Measurements from ENCODE around the gene MUC13. TPM values are rescaled to one million over a fixed set of nuclear protein-coding genes. Genes with fewer than 3 reads are reported as not detected.

The MUC13 gene
- total RNA-seq, 1 donor from 2014 or later = not detected

GRCh38 chr3:124878561-124879336, 55.8 kb downstream of the MUC13 start:
- no peak overlapping the region for H3K4me3 ChIP-seq (ENCODE audit: low read length in 3 of 3)
- H3K9me3 ChIP-seq (ENCODE audit: control insufficient read depth in 3 of 3, low read length in 3 of 3) = no peaks in the 10 kb centered on the region
- peak overlapping the region; percentile 42 for H3K27ac ChIP-seq (ENCODE audit: low read depth, low read length)
- no peaks in the 10 kb centered on the region for H3K27me3 ChIP-seq (ENCODE audit: control insufficient read depth in 3 of 3, insufficient read depth in 3 of 3, low read length in 3 of 3)
- no peak overlapping the region for H3K9ac ChIP-seq (ENCODE audit: low read depth in 1 of 3, low read length in 3 of 3)
- H3K36me3 ChIP-seq (ENCODE audit: control insufficient read depth in 3 of 3, insufficient read depth in 3 of 3, low read length in 3 of 3) = no peaks in the 10 kb centered on the region
- peaks cover 21 to 35% (median 25%) of the 10 kb centered on the region in 3 donors for H3K4me1 ChIP-seq (ENCODE audit: control insufficient read depth in 3 of 3, insufficient read depth in 3 of 3, low read length in 3 of 3)

- Histone ChIP-seq H3K27me3 (ENCODE audit: control insufficient read depth in 3 of 3, insufficient read depth in 3 of 3, low read length in 3 of 3) (no peaks in the 10 kb centered on the region), H3K4me1 (ENCODE audit: control insufficient read depth in 3 of 3, insufficient read depth in 3 of 3, low read length in 3 of 3) (peaks cover 21 to 29% (median 25%) of the 10 kb centered on the region in 3 donors), H3K9ac (ENCODE audit: low read depth in 1 of 3, low read length in 3 of 3) (no peak overlapping the region)
These were observed 56.9 kb downstream of the MUC13 start for GRCh38 chr3:124877674-124878073.

GRCh38 chr3:124876401-124876878, 58.1 kb downstream of the MUC13 start:
- H3K9me3 ChIP-seq (ENCODE audit: control insufficient read depth in 3 of 3, low read length in 3 of 3) = no peaks in the 10 kb centered on the region
- H3K27me3 ChIP-seq (ENCODE audit: control insufficient read depth in 3 of 3, insufficient read depth in 3 of 3, low read length in 3 of 3) = no peaks in the 10 kb centered on the region
- peak overlapping the region in 1 of 3 donors; percentile 9 for H3K4me3 ChIP-seq (ENCODE audit: low read length in 3 of 3)
- H3K36me3 ChIP-seq (ENCODE audit: control insufficient read depth in 3 of 3, insufficient read depth in 3 of 3, low read length in 3 of 3) = peaks cover 0 to 10% (median 7%) of the 10 kb centered on the region in 3 donors
- H3K27ac ChIP-seq (ENCODE audit: low read depth, low read length) = no peak overlapping the region
- peaks cover 17 to 29% (median 25%) of the 10 kb centered on the region in 3 donors for H3K4me1 ChIP-seq (ENCODE audit: control insufficient read depth in 3 of 3, insufficient read depth in 3 of 3, low read length in 3 of 3)
- peak overlapping the region in 1 of 3 donors; percentile 43 for H3K9ac ChIP-seq (ENCODE audit: low read depth in 1 of 3, low read length in 3 of 3)

More at GRCh38 chr3:124877674-124878073, 56.9 kb downstream of the MUC13 start:
- H3K36me3 ChIP-seq (ENCODE audit: control insufficient read depth in 3 of 3, insufficient read depth in 3 of 3, low read length in 3 of 3) = peaks cover 0 to 2% (median 0%) of the 10 kb centered on the region in 3 donors
- no peaks in the 10 kb centered on the region for H3K9me3 ChIP-seq (ENCODE audit: control insufficient read depth in 3 of 3, low read length in 3 of 3)
- no peak overlapping the region for H3K4me3 ChIP-seq (ENCODE audit: low read length in 3 of 3)
- no peak overlapping the region for H3K27ac ChIP-seq (ENCODE audit: low read depth, low read length)

GRCh38 chr3:124873226-124873625, 61.3 kb downstream of the MUC13 start:
- Histone ChIP-seq H3K4me3 (ENCODE audit: low read length in 3 of 3) (no peak overlapping the region), H3K27me3 (ENCODE audit: control insufficient read depth in 3 of 3, insufficient read depth in 3 of 3, low read length in 3 of 3) (no peaks in the 10 kb centered on the region), H3K36me3 (ENCODE audit: control insufficient read depth in 3 of 3, insufficient read depth in 3 of 3, low read length in 3 of 3) (peaks cover 4 to 11% (median 10%) of the 10 kb centered on the region in 3 donors), H3K9ac (ENCODE audit: low read depth in 1 of 3, low read length in 3 of 3) (no peak overlapping the region), H3K9me3 (ENCODE audit: control insufficient read depth in 3 of 3, low read length in 3 of 3) (no peaks in the 10 kb centered on the region), H3K4me1 (ENCODE audit: control insufficient read depth in 3 of 3, insufficient read depth in 3 of 3, low read length in 3 of 3) (peaks cover 6 to 17% (median 12%) of the 10 kb centered on the region in 3 donors), H3K27ac (ENCODE audit: low read depth, low read length) (no peak overlapping the region)

GRCh38 chr3:124867511-124867910, 67.0 kb downstream of the MUC13 start:
- Histone ChIP-seq H3K27ac (ENCODE audit: low read depth, low read length) (no peak overlapping the region), H3K9me3 (ENCODE audit: control insufficient read depth in 3 of 3, low read length in 3 of 3) (no peaks in the 10 kb centered on the region), H3K36me3 (ENCODE audit: control insufficient read depth in 3 of 3, insufficient read depth in 3 of 3, low read length in 3 of 3) (peaks cover 4 to 14% (median 7%) of the 10 kb centered on the region in 3 donors), H3K27me3 (ENCODE audit: control insufficient read depth in 3 of 3, insufficient read depth in 3 of 3, low read length in 3 of 3) (no peaks in the 10 kb centered on the region), H3K4me3 (ENCODE audit: low read length in 3 of 3) (no peak overlapping the region), H3K4me1 (ENCODE audit: control insufficient read depth in 3 of 3, insufficient read depth in 3 of 3, low read length in 3 of 3) (peaks cover 0 to 3% (median 0%) of the 10 kb centered on the region in 3 donors), H3K9ac (ENCODE audit: low read depth in 1 of 3, low read length in 3 of 3) (no peak overlapping the region)

GRCh38 chr3:124862006-124862405, 72.5 kb downstream of the MUC13 start:
- no peak overlapping the region for H3K9ac ChIP-seq (ENCODE audit: low read depth in 1 of 3, low read length in 3 of 3)
- H3K36me3 ChIP-seq (ENCODE audit: control insufficient read depth in 3 of 3, insufficient read depth in 3 of 3, low read length in 3 of 3) = peaks cover 1 to 3% (median 2%) of the 10 kb centered on the region in 3 donors
- H3K9me3 ChIP-seq (ENCODE audit: control insufficient read depth in 3 of 3, low read length in 3 of 3) = no peaks in the 10 kb centered on the region
- no peak overlapping the region for H3K27ac ChIP-seq (ENCODE audit: low read depth, low read length)
- H3K4me3 ChIP-seq (ENCODE audit: low read length in 3 of 3) = no peak overlapping the region
- H3K4me1 ChIP-seq (ENCODE audit: control insufficient read depth in 3 of 3, insufficient read depth in 3 of 3, low read length in 3 of 3) = peaks cover 0 to 22% (median 10%) of the 10 kb centered on the region in 3 donors
- H3K27me3 ChIP-seq (ENCODE audit: control insufficient read depth in 3 of 3, insufficient read depth in 3 of 3, low read length in 3 of 3) = no peaks in the 10 kb centered on the region

- no peaks in the 10 kb centered on the region for H3K27me3 ChIP-seq (ENCODE audit: control insufficient read depth in 3 of 3, insufficient read depth in 3 of 3, low read length in 3 of 3)
- H3K36me3 ChIP-seq (ENCODE audit: control insufficient read depth in 3 of 3, insufficient read depth in 3 of 3, low read length in 3 of 3) = peaks cover under 1 to 3% (median 3%) of the 10 kb centered on the region in 3 donors
- peaks cover 0 to 22% (median 10%) of the 10 kb centered on the region in 3 donors for H3K4me1 ChIP-seq (ENCODE audit: control insufficient read depth in 3 of 3, insufficient read depth in 3 of 3, low read length in 3 of 3)
- no peak overlapping the region for H3K9ac ChIP-seq (ENCODE audit: low read depth in 1 of 3, low read length in 3 of 3)
- H3K4me3 ChIP-seq (ENCODE audit: low read length in 3 of 3) = no peak overlapping the region
- H3K27ac ChIP-seq (ENCODE audit: low read depth, low read length) = no peak overlapping the region
- H3K9me3 ChIP-seq (ENCODE audit: control insufficient read depth in 3 of 3, low read length in 3 of 3) = no peaks in the 10 kb centered on the region
These were observed 73.5 kb downstream of the MUC13 start for GRCh38 chr3:124861041-124861440.

- H3K36me3 ChIP-seq (ENCODE audit: control insufficient read depth in 3 of 3, insufficient read depth in 3 of 3, low read length in 3 of 3) = peaks cover 3% of the 10 kb centered on the region in 3 donors
- no peaks in the 10 kb centered on the region for H3K27me3 ChIP-seq (ENCODE audit: control insufficient read depth in 3 of 3, insufficient read depth in 3 of 3, low read length in 3 of 3)
- H3K9ac ChIP-seq (ENCODE audit: low read depth in 1 of 3, low read length in 3 of 3) = no peak overlapping the region
- no peaks in the 10 kb centered on the region for H3K9me3 ChIP-seq (ENCODE audit: control insufficient read depth in 3 of 3, low read length in 3 of 3)
- H3K27ac ChIP-seq (ENCODE audit: low read depth, low read length) = no peak overlapping the region
- peaks cover 0 to 22% (median 10%) of the 10 kb centered on the region in 3 donors for H3K4me1 ChIP-seq (ENCODE audit: control insufficient read depth in 3 of 3, insufficient read depth in 3 of 3, low read length in 3 of 3)
- H3K4me3 ChIP-seq (ENCODE audit: low read length in 3 of 3) = no peak overlapping the region
These were observed 74.0 kb downstream of the MUC13 start for GRCh38 chr3:124860599-124860998.

- Histone ChIP-seq H3K4me1 (ENCODE audit: control insufficient read depth in 3 of 3, insufficient read depth in 3 of 3, low read length in 3 of 3) (peaks cover 0 to 22% (median 10%) of the 10 kb centered on the region in 3 donors), H3K9ac (ENCODE audit: low read depth in 1 of 3, low read length in 3 of 3) (no peak overlapping the region), H3K36me3 (ENCODE audit: control insufficient read depth in 3 of 3, insufficient read depth in 3 of 3, low read length in 3 of 3) (peaks cover 3 to 6% (median 6%) of the 10 kb centered on the region in 3 donors), H3K27ac (ENCODE audit: low read depth, low read length) (peak overlapping the region; percentile 14), H3K9me3 (ENCODE audit: control insufficient read depth in 3 of 3, low read length in 3 of 3) (no peaks in the 10 kb centered on the region), H3K27me3 (ENCODE audit: control insufficient read depth in 3 of 3, insufficient read depth in 3 of 3, low read length in 3 of 3) (no peaks in the 10 kb centered on the region), H3K4me3 (ENCODE audit: low read length in 3 of 3) (no peak overlapping the region)
These were observed 75.5 kb downstream of the MUC13 start for GRCh38 chr3:124859025-124859424.

- Histone ChIP-seq H3K4me1 (ENCODE audit: control insufficient read depth in 3 of 3, insufficient read depth in 3 of 3, low read length in 3 of 3) (peaks cover 0 to 22% (median 10%) of the 10 kb centered on the region in 3 donors), H3K27ac (ENCODE audit: low read depth, low read length) (no peak overlapping the region), H3K9ac (ENCODE audit: low read depth in 1 of 3, low read length in 3 of 3) (no peak overlapping the region), H3K27me3 (ENCODE audit: control insufficient read depth in 3 of 3, insufficient read depth in 3 of 3, low read length in 3 of 3) (no peaks in the 10 kb centered on the region), H3K4me3 (ENCODE audit: low read length in 3 of 3) (no peak overlapping the region), H3K9me3 (ENCODE audit: control insufficient read depth in 3 of 3, low read length in 3 of 3) (no peaks in the 10 kb centered on the region), H3K36me3 (ENCODE audit: control insufficient read depth in 3 of 3, insufficient read depth in 3 of 3, low read length in 3 of 3) (peaks cover 3 to 6% (median 6%) of the 10 kb centered on the region in 3 donors)
These were observed 76.3 kb downstream of the MUC13 start for GRCh38 chr3:124858275-124858674.

Data from skeletal muscle tissue (tissue), 4 donors.